NCI-H82 treated with DMSO at 0.1 percent for 48 hours (cell line): Measurements from ENCODE around the gene UXS1.

ENCODE experiments used
- DNase-seq: peaks from one replicate; lab custom pipeline; 2025; ENCODE audit not compliant: unreplicated experiment; lab: John Stamatoyannopoulos, UW

Gene UXS1

GRCh38 chr2:106161938-106162820, 31.9 kb downstream of the UXS1 start:
- DNase-seq, result no peak

- no peak for DNase-seq
These were observed 32.8 kb downstream of the UXS1 start for GRCh38 chr2:106161341-106161740.

- DNase-seq, result no peak
These were observed 33.3 kb downstream of the UXS1 start for GRCh38 chr2:106160786-106161261.

GRCh38 chr2:106159866-106160785, 34.0 kb downstream of the UXS1 start:
- no peak for DNase-seq

- no peak for DNase-seq
These were observed 35.2 kb downstream of the UXS1 start for GRCh38 chr2:106158871-106159270.

- no peak for DNase-seq
These were observed 36.0 kb downstream of the UXS1 start for GRCh38 chr2:106158131-106158530.

GRCh38 chr2:106157416-106157815, 36.7 kb downstream of the UXS1 start:
- no peak for DNase-seq

GRCh38 chr2:106156305-106157296, 37.5 kb downstream of the UXS1 start:
- DNase-seq, result no peak

- no peak for DNase-seq
These were observed 40.3 kb downstream of the UXS1 start for GRCh38 chr2:106153781-106154180.

- DNase-seq, result no peak
These were observed 46.4 kb downstream of the UXS1 start for GRCh38 chr2:106147665-106148064.

- no peak for DNase-seq
These were observed 46.9 kb downstream of the UXS1 start for GRCh38 chr2:106147159-106147558.

- DNase-seq, result no peak
These were observed 49.3 kb downstream of the UXS1 start for GRCh38 chr2:106144621-106145331.

GRCh38 chr2:106143495-106144215, 50.4 kb downstream of the UXS1 start:
- DNase-seq, result peak; percentile 61

GRCh38 chr2:106142683-106143082, 51.4 kb downstream of the UXS1 start:
- no peak for DNase-seq

- DNase-seq, result no peak
These were observed 53.2 kb downstream of the UXS1 start for GRCh38 chr2:106140913-106141312.

- DNase-seq, result no peak
These were observed 54.0 kb downstream of the UXS1 start for GRCh38 chr2:106140113-106140512.

- no peak for DNase-seq
These were observed 54.7 kb downstream of the UXS1 start for GRCh38 chr2:106139238-106139935.

GRCh38 chr2:106138543-106139237, 55.4 kb downstream of the UXS1 start:
- DNase-seq, result no peak
